Hepatocyte (in vitro differentiated cells): ENCODE measurements around the gene PMPCA.

Experiments used
- EZH2 ChIP-seq: fragments of 200-600 bp; sonication (generic); IDR thresholded peaks from 2 replicates; pipeline ENCODE4 v1.6.1; 2016; ENCODE audit warnings: antibody characterized with exemption, mild to moderate bottlenecking, borderline replicate concordance
- EZH2phosphoT487 ChIP-seq: fragments of 200-600 bp; sonication (generic); IDR thresholded peaks from one replicate; pipeline ENCODE4 v1.6.1; 2018; ENCODE audit warnings: antibody characterized with exemption, mild to moderate bottlenecking, low read depth, moderate library complexity; ENCODE audit not compliant: unreplicated experiment, severe bottlenecking
- TF ChIP-seq, protein P1 (sequence below): fragments of 200-600 bp; sonication (generic); IDR thresholded peaks from 2 replicates; pipeline ENCODE4 v1.5.1; 2016; ENCODE audit warnings: antibody characterized with exemption, mild to moderate bottlenecking; ENCODE audit not compliant: poor library complexity

DNA sequence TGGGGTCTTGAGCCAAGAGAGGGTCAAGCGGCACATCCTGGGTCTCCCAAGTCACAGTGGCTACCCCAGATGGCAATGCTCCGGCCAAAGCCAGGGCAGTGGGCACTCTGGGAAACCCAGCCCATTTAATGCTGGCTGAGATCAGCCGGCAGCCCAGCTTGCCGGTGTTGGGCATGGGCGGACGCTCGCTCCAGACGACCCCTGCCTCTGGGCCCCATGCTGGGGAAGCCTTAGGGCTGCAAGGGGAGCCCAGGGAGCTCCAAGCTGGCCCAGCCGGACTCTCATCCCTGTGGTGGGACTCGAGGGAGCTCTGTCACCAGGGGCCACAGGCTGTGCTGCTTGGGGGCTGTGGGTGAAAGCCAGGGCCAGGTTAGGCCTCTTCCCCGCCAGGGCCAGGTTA is 31.1 kb upstream of the PMPCA start:
- TF ChIP-seq, protein P1, sequence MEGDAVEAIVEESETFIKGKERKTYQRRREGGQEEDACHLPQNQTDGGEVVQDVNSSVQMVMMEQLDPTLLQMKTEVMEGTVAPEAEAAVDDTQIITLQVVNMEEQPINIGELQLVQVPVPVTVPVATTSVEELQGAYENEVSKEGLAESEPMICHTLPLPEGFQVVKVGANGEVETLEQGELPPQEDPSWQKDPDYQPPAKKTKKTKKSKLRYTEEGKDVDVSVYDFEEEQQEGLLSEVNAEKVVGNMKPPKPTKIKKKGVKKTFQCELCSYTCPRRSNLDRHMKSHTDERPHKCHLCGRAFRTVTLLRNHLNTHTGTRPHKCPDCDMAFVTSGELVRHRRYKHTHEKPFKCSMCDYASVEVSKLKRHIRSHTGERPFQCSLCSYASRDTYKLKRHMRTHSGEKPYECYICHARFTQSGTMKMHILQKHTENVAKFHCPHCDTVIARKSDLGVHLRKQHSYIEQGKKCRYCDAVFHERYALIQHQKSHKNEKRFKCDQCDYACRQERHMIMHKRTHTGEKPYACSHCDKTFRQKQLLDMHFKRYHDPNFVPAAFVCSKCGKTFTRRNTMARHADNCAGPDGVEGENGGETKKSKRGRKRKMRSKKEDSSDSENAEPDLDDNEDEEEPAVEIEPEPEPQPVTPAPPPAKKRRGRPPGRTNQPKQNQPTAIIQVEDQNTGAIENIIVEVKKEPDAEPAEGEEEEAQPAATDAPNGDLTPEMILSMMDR, result no peak
- TF ChIP-seq EZH2 (no peak), EZH2phosphoT487 (no peak)
